Stimulated activated CD8-positive, alpha-beta memory T cell treated with anti-CD3 and anti-CD28 coated beads, Interleukin-2, amount 100 ng/mL, for 48 hours (primary cell): ENCODE results near the gene CNBD2.
"Not testable (repeated sequence)": the region's sequence is repeated elsewhere in the genome, so short reads cannot be mapped to it uniquely, and the experiment has no call there.

ENCODE experiments used
- DNase-seq, 2 donors: peaks; one replicate each; pipeline ENCODE4 v3.0.0-alpha.2; 2020; ENCODE audit warnings: low read depth in 2 of 2

Gene CNBD2

GRCh38 chr20:35967979-35968640 is at the start of gene CNBD2:
CNBD2 (plus strand) TSS chr20:35968590; CDS start chr20:35968763, 173 bp downstream.
- no peak for DNase-seq

DNA sequence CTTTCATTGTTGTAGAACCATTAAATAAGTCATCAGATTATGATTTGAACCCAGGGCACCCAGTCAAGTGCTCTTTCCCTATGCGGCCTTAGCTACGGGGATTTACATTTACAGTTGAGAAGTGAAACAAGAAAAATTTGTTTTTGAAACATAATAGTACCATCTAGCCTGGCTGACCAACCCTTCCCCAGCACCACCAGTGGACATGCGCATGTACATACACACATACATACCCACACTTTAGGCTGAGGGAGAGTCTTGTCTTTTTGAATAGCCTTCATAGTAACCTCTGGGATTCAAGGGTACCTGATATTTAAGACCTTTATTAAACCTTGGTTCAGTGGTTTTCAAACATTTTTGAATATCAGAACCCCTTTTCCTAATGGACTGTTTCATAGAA is 47.9 kb upstream of the CNBD2 start:
- DNase-seq = no peak

DNA sequence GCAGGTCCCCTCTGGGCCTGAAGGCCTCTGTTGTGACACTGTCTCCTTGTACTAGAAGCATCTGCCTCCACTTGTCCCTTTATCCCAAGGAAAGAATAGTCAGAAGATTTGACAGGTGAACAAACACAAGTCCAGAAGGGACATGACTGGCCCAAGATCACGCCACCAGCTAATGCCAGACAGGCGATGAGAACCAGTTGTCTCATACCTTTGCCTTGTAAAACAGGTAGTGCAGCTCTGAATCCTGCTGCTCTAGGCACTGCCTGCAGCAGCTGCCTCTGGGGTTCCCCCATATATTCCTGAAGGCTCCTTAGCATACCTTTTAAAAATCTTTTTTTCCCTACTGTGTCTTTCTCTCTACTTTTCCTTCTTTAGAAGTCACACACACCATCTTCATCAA is 39.1 kb upstream of the CNBD2 start:
- DNase-seq = no peak

DNA sequence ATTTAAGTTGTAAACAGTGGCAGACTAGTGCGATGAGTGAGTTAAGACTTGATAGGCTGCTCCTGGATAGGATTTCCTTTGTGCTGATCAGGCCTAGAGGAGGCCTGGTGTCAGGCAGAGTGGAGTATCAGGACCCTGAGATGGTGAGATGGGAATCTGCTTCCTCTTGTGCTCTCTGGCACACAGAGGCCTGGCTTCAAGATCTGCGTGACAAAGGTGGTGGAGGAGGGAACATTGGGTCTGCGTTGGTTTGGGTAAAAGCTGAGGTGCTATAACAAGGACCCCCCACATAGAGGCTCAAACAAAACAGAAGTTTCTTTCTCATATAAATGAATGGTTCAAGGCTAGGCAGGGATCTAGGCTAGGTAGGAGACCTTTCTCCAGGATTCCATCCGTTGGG is 34.3 kb upstream of the CNBD2 start:
- no peak for DNase-seq

GRCh38 chr20:35939264-35939663 is 29.1 kb upstream of the CNBD2 start:
- DNase-seq = no peak

DNA sequence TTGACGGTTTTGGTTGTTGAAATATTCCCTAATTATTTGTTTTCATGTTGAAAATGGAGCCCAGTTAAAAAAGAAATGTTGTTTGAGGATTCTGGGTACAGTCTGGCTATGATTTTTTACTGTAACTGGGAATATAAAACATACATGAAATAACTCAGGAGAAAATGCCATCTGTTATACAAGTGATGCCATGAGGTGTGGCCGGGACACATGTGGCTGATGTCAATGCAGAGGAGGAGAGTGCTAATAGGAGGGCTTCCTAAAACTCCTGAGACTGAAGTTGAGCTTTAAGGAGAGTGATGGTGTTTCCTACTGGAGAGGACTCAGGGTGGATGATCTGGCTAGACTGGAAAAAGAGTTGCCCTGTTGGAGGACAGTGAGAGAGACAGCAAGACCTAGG is 26.8 kb upstream of the CNBD2 start:
- DNase-seq = no peak

GRCh38 chr20:35942243-35942642 is 26.1 kb upstream of the CNBD2 start:
- DNase-seq = no peak

DNA sequence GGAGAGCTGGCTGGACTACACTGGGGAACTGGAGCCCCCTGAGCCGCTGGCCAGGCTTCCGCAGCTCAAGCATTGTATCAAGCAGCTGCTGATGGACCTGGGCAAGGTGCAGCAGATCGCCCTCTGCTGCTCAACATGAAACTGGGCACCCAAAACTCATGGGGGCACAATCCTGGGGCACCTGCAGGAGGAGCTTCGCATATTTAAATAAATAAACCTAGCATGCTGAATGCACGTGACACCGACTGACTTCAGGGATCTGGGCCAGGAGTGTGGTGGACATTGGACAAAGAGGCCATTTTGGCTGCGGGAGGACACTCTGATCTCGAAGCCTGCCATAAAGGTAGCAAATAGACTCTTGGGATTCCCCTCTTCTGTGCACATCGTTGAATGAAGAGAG is 20.9 kb upstream of the CNBD2 start:
- DNase-seq = peak in 1 of 2 donors; percentile 12

- no peak for DNase-seq
Observed at GRCh38 chr20:35947907-35948306, 20.5 kb upstream of the CNBD2 start.

GRCh38 chr20:35950093-35950492 is 18.3 kb upstream of the CNBD2 start:
- no peak for DNase-seq

GRCh38 chr20:35952080-35952479 is 16.3 kb upstream of the CNBD2 start:
- DNase-seq = not testable (repeated sequence)

GRCh38 chr20:35952480-35953386 is 15.7 kb upstream of the CNBD2 start:
- DNase-seq = no peak

DNA sequence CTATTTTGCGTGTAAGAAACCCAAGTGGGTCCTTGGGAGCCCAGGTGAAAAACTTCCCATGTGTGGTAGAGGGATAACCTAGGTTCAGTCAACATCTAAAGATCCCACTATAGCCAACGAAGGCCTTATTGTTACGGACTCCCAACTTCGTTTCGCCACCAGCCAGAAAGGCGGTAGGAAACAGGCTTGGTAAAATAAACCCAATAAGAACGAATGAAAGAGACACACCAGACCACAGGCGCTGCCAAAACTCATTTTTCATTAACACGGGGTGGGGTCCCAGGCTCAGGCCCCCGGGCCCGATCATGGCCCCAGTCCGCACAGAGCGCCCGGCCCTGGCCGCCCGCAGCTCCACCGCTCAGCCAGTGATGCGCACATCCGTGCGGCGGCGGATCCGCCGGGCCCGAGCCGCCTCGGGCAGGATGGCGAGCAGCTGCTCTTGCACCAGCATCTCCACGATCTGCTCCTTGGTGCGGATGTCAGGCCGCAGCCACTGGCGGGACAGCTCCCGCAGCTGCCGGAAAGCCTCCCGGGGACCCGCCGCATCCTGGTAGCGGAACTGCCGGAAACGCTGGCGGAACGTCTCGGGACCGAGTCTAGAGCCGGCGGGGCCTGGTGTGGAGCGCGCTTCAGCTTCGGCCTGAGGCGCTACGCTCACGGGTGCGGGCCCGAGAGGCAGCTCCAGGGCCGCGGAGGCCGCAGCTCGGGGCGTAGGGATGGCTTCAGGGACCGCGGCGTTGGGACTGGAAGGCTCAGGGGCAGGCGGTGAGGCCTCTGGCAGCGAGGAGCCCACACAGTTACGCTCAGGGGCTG is 14.8 kb upstream of the CNBD2 start:
- DNase-seq = peak; percentile 36 to 55

DNA sequence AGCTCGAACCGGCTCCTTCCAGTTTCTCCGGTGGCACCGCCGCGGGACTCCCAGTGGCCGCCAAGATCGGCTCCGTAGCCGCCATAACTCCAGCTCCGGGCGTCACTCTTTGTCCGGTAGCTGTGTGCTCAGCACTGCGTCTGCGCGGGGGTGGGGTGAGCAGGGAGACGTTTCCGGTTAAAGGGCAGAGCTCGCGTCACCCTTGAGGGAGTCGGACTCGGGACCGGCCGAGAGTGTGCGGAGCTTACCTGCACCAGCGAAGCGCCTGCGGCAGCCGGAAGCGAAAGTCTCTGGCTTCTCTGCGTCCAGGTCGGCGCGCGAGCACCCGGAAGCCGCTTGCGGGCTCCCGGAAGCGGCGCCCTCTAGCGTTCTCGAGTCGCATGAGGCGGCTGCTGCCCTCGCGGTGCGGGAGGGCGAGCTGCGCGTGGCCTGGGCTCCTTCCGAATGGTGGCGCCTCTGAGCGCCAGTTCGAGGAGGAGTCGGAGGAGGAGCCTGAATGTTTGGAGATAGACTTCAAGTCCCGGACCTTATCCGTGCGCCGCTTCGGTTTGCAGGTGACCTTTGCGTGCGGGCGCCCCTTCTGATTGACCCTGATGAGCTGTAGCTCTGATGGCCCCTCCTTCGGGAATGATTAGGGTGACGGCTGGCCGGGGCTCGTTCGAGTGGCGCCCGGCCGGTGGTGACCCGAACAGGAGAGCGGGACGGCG is 14.0 kb upstream of the CNBD2 start, which contains the start of gene SCAND1:
Gene SCAND1, minus strand, starts transcription at position 303 of the 707 bp plus-strand sequence. Its CDS starts 218 bp downstream, at position 85.
- DNase-seq = peak; percentile 96 to 97

DNA sequence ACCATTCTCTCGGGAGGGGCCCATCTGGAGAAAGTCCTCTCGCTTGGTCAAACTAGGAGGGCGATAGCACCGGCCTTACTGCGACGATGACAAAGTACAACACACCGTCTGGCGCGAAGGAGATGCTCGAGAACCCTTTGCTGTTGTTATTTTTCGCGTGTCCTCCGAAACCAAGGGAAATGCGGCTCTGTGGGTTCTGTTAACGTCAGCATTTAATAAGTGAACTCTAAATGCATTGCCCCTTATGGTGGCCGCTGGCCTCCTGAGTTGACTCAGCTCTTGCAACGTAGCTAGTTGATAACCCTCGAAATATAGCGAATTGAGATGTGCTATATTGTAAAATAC is 13.5 kb upstream of the CNBD2 start:
- DNase-seq = peak in 1 of 2 donors; percentile 2

- no peak for DNase-seq
Observed at GRCh38 chr20:35956616-35957015, 11.8 kb upstream of the CNBD2 start.

DNA sequence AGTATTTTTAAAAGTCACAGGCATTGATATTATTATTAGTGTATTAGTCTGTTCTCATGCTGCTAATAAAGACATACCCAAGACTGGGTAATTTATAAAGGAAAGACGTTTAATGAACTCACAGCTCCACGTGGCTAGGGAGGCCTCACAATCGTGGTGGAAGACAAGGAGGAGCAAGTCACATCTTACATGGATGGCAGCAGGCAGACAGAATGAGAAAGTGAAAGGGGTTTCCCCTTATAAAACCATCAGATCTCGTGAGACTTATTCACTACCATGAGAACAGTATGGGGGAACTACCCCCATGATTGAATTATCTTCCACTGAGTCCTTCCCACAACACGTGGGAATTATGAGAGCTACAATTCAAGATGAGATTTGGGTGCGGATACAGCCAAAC is 9.1 kb upstream of the CNBD2 start:
- not testable (repeated sequence) for DNase-seq

DNA sequence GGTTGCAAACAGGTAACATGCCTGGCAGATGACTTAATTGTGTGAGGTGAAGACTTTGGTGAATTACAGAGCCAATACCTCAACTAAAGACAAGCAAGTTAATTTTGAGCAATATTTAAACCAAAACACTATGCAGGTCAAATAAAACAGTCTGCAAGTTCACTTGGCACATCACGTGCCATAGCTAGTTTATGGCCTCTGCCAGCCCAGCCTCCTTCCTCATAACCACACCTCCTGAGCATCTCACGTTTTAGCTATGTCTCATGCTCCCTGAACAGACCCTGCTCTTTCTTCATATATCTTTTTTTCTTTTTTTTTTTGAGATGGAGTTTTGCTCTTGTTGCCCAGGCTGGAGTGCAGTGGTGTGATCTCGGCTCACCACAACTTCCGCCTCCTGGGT is 4.5 kb upstream of the CNBD2 start:
- no peak for DNase-seq

DNA sequence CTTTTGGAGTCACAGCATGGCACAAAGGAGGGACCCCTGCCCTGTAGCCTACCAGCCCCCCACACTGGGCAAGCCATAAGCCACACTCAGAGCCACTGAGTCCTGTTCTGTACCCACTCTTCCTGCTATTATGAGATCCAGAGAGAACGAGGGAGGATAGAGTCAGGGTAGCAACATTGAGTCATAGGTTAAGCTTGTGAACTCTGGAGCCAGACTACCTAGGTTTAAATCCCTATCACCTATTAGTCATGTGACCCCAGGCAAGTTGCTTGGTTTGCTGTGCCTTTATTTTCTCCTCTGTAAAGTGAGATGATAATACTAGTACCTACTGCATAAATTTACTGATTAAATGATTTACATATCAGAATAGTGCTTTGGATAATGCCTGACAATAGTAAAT is 540 bp downstream of the CNBD2 start:
- DNase-seq = no peak

- DNase-seq = no peak
Observed at GRCh38 chr20:35971981-35972380, 3.6 kb downstream of the CNBD2 start.

- DNase-seq = no peak
Observed at GRCh38 chr20:35972462-35972861, 4.1 kb downstream of the CNBD2 start.

DNA sequence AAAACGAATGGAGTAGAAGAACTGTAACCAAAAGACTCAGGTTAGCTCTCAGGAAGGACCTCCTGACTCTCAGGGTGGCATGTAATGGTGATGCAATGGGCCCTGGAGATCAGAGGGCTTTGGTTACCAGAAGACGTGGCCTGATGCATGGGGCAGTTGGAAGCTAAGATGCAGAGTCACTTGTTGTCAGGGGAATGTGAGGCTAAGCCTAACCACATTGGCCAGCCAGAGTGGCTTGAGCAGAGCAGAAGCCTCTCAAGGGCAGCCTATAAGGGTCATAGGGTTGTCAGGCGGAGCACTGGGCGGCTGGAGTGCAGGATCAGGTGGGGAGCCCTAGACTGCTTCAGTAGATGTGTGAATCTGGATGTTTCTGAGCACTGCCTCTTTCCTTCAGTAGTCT is 5.9 kb downstream of the CNBD2 start:
- DNase-seq = no peak
